Endothelial cell of umbilical vein (primary cell): ENCODE results near the gene ARHGAP22. TPM values are rescaled to one million over a fixed set of nuclear protein-coding genes. Genes with fewer than 3 reads are reported as not detected.

Experiments used
- BruUV-seq: library from RNA; stranded (reverse); fragments of 400-500 nt; replicated peaks from 2 replicates; lab custom pipeline; 2021; lab: Mats Ljungman, UMichigan
- CTCF ChIA-PET: fragments of 300-600, 350-600 bp; sonication (Branson Sonifier 250); formaldehyde crosslinking; loops from one replicate; lab custom pipeline; 2021; ENCODE audit warnings: antibody characterized with exemption, inconsistent platforms; lab: Charles Lee
- POLR2A ChIA-PET: fragments of 300-600, 350-600 bp; sonication (Branson Sonifier 250); formaldehyde crosslinking; loops from one replicate; lab custom pipeline; 2021; ENCODE audit warnings: antibody characterized with exemption, inconsistent platforms; lab: Charles Lee
- DNase-seq: peaks from one replicate; pipeline ENCODE4 v3.0.0-alpha.2; 2011; ENCODE audit warnings: low read depth, low spot score
- FAIRE-seq: peaks from 2 replicates; lab custom pipeline; 2011; peaks lifted over from hg19 to GRCh38; lab: Jason Lieb, UNC
- H2AFZ ChIP-seq: 2 replicates; pipeline ENCODE4 v1.6.0; 2012; ENCODE audit warnings: low read depth, low read length, control low read depth, inconsistent platforms
- H3K27ac ChIP-seq: 2 replicates; pipeline ENCODE4 v1.5.1; 2011; ENCODE audit warnings: low read depth, mild to moderate bottlenecking, control low read depth, low read length, moderate library complexity; ENCODE audit not compliant: insufficient read depth
- H3K27me3 ChIP-seq, 2 experiments: 2 replicates each; pipeline versions ENCODE4 v1.6.0 to v1.6.1; 2011; ENCODE audit warnings: low read length in 2 of 2, mixed read lengths in 1 of 2; ENCODE audit not compliant: control insufficient read depth in 2 of 2, insufficient read depth in 2 of 2
- H3K36me3 ChIP-seq, 2 experiments: 2 replicates in 1 of 2; 3 replicates in 1 of 2; pipeline ENCODE4 v1.5.1; 2011; ENCODE audit warnings: low read length in 2 of 2, mild to moderate bottlenecking in 1 of 2, moderate library complexity in 1 of 2; ENCODE audit not compliant: control insufficient read depth in 2 of 2, insufficient read depth in 2 of 2; ENCODE audit errors: extremely low read depth in 1 of 2
- H3K4me1 ChIP-seq: 3 replicates; pipeline ENCODE4 v1.5.1; 2011; ENCODE audit warnings: mild to moderate bottlenecking, low read length; ENCODE audit not compliant: control insufficient read depth, insufficient read depth; ENCODE audit errors: extremely low read depth
- H3K4me2 ChIP-seq: 2 replicates; pipeline ENCODE4 v1.6.1; 2011; ENCODE audit warnings: low read length, control low read depth, mixed read lengths; ENCODE audit not compliant: insufficient read depth
- H3K4me3 ChIP-seq, 3 experiments: fragments of 200-600 bp in 1 of 3; sonication (generic), shearing (Covaris generic) in 1 of 3; replicated peaks in 1 of 3; 2 replicates each; pipeline ENCODE4 v1.5.1; 2011 to 2016; ENCODE audit warnings: control low read depth in 3 of 3, low read length in 3 of 3, mild to moderate bottlenecking in 2 of 3, inconsistent platforms in 1 of 3, low read depth in 1 of 3, moderate library complexity in 1 of 3; ENCODE audit not compliant: insufficient read depth in 1 of 3
- H3K79me2 ChIP-seq: 2 replicates; pipeline ENCODE4 v1.6.0; 2012; ENCODE audit warnings: low read length, inconsistent platforms; ENCODE audit not compliant: control insufficient read depth, insufficient read depth
- H3K9ac ChIP-seq: replicated peaks from 2 replicates; pipeline ENCODE3; 2011; ENCODE audit warnings: low read length, control low read depth; ENCODE audit not compliant: insufficient read depth; ENCODE audit errors: extremely low read depth
- H3K9me1 ChIP-seq: replicated peaks from 3 replicates; pipeline ENCODE4 v1.6.0; 2011; ENCODE audit warnings: mild to moderate bottlenecking, low read length; ENCODE audit not compliant: control insufficient read depth, insufficient read depth; ENCODE audit errors: extremely low read depth
- H3K9me3 ChIP-seq: replicated peaks from 2 replicates; pipeline ENCODE4 v1.5.1; 2012; ENCODE audit warnings: low read length, inconsistent platforms; ENCODE audit not compliant: control insufficient read depth, insufficient read depth
- H4K20me1 ChIP-seq: replicated peaks from 2 replicates; pipeline ENCODE3; 2011; ENCODE audit warnings: mild to moderate bottlenecking, low read length; ENCODE audit not compliant: control insufficient read depth, insufficient read depth; ENCODE audit errors: extremely low read depth
- CTCF ChIP-seq, 2 donors: IDR thresholded peaks; 1 replicate in 1 of 2; 2 replicates in 1 of 2; pipeline ENCODE4 v1.5.1; 2011; ENCODE audit warnings: low read length in 2 of 2, mild to moderate bottlenecking in 2 of 2, moderate library complexity in 2 of 2, control low read depth in 1 of 2, inconsistent platforms in 1 of 2, low read depth in 1 of 2; ENCODE audit not compliant: insufficient read depth in 1 of 2; ENCODE audit errors: extremely low read depth in 1 of 2
- EZH2 ChIP-seq: IDR thresholded peaks from 2 replicates; pipeline ENCODE4 v1.6.1; 2012; ENCODE audit warnings: borderline replicate concordance, low read depth, mild to moderate bottlenecking, moderate library complexity, low read length, inconsistent platforms; ENCODE audit not compliant: severe bottlenecking
- FOS ChIP-seq: IDR thresholded peaks from 2 replicates; pipeline ENCODE4 v1.6.1; 2011; ENCODE audit warnings: mild to moderate bottlenecking, low read length, moderate library complexity, borderline replicate concordance; ENCODE audit not compliant: insufficient read depth
- GATA2 ChIP-seq: IDR thresholded peaks from 2 replicates; pipeline ENCODE4 v1.7.0; 2011; ENCODE audit warnings: low read depth, mild to moderate bottlenecking, moderate library complexity, mixed read lengths, low read length; ENCODE audit not compliant: insufficient read length, insufficient read depth
- JUN ChIP-seq: IDR thresholded peaks from 2 replicates; pipeline ENCODE4 v1.6.1; 2011; ENCODE audit warnings: borderline replicate concordance, low read depth; ENCODE audit not compliant: insufficient read length, insufficient read depth
- MAX ChIP-seq: IDR thresholded peaks from 2 replicates; pipeline ENCODE4 v1.6.1; 2011; ENCODE audit not compliant: insufficient read depth, insufficient read length
- MYC ChIP-seq: IDR thresholded peaks from one replicate; pipeline ENCODE4 v1.6.1; 2011; ENCODE audit warnings: mild to moderate bottlenecking, low read depth, low read length
- POLR2A ChIP-seq: IDR thresholded peaks from 2 replicates; pipeline ENCODE4 v1.6.1; 2012; ENCODE audit warnings: low read depth, mild to moderate bottlenecking, control low read depth, low read length
- POLR2AphosphoS5 ChIP-seq: IDR thresholded peaks from 2 replicates; pipeline ENCODE4 v1.6.1; 2012; ENCODE audit warnings: low read depth, mild to moderate bottlenecking, control low read depth, low read length, moderate library complexity; ENCODE audit not compliant: insufficient read depth
- dilution Hi-C: fragments of 300-500 bp; cut with MboI; formaldehyde crosslinking; loops from one replicate; pipeline ENCODE4 v1.15.0; 2019; ENCODE audit warnings: low sequenced_read_pairs; ENCODE audit not compliant: extremely low pct_ligation_motif_present
- intact Hi-C: fragments of 100-400 bp; cut with micrococcal nuclease; formaldehyde crosslinking; loops from one replicate; pipeline ENCODE4 v1.10.0; 2022
- polyA plus RNA-seq, 4 experiments: library from polyadenylated mRNA; depleted of rRNA in 3 of 4; stranded (reverse) in 3 of 4; unstranded in 1 of 4; fragments of >200 nt; gene quantifications; 2 replicates each; pipeline versions ENCODE4 v1.2.1 to v1.2.3, GENCODE V29; 2011 to 2012; ENCODE audit warnings: missing spikeins in 1 of 4
- total RNA-seq: library from RNA; stranded (reverse); gene quantifications from 2 replicates; pipeline ENCODE4 v1.2.3, GENCODE V29; 2021

The ARHGAP22 gene
- total and polyA plus RNA-seq, 2 donors (not counting 3 experiments of a cell fraction or from before 2014, with no cell fraction given), result 8.6 to 50.3 TPM

GRCh38 chr10:48607356-48608278, 2.7 kb upstream of the ARHGAP22 start:
- TSS peak; percentile 60 for BruUV-seq
- peak; percentile 66 for FAIRE-seq

More at GRCh38 chr10:48607356-48608278, 2.7 kb upstream of the ARHGAP22 start:
- no peaks in the 10 kb centered on the region for H3K27me3 ChIP-seq
- H3K4me3 ChIP-seq, result no peak overlapping the region
- no peak for TF ChIP-seq MYC
- TF ChIP-seq CTCF (IDR thresholded peaks at IDR 0.05; ENCODE audit: extremely low read depth in 1 of 2, insufficient read depth in 1 of 2, low read depth in 1 of 2, low read length in 2 of 2), result no peak
- TF ChIP-seq GATA2, result no peak
- no peak for TF ChIP-seq MAX
- no peak for TF ChIP-seq POLR2A
- TF ChIP-seq POLR2AphosphoS5, result no peak
- no peak for TF ChIP-seq FOS
- no peak for TF ChIP-seq EZH2
- no peak for TF ChIP-seq JUN
- H3K27ac ChIP-seq, result peak overlapping the region; percentile 95
- H3K36me3 ChIP-seq, result no peaks in the 10 kb centered on the region
- peak; percentile 49 for DNase-seq
- H3K79me2 ChIP-seq, result peaks cover 29% of the 10 kb centered on the region
- CTCF ChIA-PET, result interaction anchor here (0.7 to 9.1 kb wide), 31 partner anchors 8 to 298 kb away, joined by 3 to 251 read pairs (median 4); no protein-coding TSS in a partner anchor
- POLR2A ChIA-PET, result no interaction called here
- H3K9ac ChIP-seq, result peak overlapping the region; percentile 76
- intact Hi-C loops (loop anchor here (1.0 to 5.0 kb wide), 8 partner anchors 17 to 340 kb away; partner anchors contain the start of gene MAPK8), dilution Hi-C loops (no loop called here)
- H3K9me1 ChIP-seq, result no peaks in the 10 kb centered on the region
- no peak overlapping the region for H2AFZ ChIP-seq
- H3K9me3 ChIP-seq, result no peaks in the 10 kb centered on the region
- H3K4me2 ChIP-seq, result peak overlapping the region; percentile 58
- peaks cover 61% of the 10 kb centered on the region for H3K4me1 ChIP-seq
- no peaks in the 10 kb centered on the region for H4K20me1 ChIP-seq
